GM23338 (cell line): Measurements from ENCODE around the gene PDZD7. TPM values are rescaled to one million over a fixed set of nuclear protein-coding genes. Genes with fewer than 3 reads are reported as not detected.

Source experiments
- ATAC-seq: fragments of 200-7000 bp; cut with Tn5 transposase; 3 replicates; pipeline ENCODE4 v1.9.1; 2020
- DNase-seq: peaks from one replicate; pipeline ENCODE4 v3.0.0-alpha.2; 2015; ENCODE audit warnings: low spot score
- H2AFZ ChIP-seq: fragments of 200-600 bp; sonication (generic); 2 replicates; pipeline ENCODE4 v1.8.0; 2016; ENCODE audit warnings: antibody characterized with exemption, mild to moderate bottlenecking, moderate library complexity
- H3F3A ChIP-seq: fragments of 200-600 bp; sonication (generic); replicated peaks from 2 replicates; pipeline ENCODE4 v1.8.0; 2017; ENCODE audit warnings: antibody characterized with exemption, mixed run types, low read depth
- H3K27ac ChIP-seq: fragments of 200-600 bp; sonication (generic); 2 replicates; pipeline ENCODE4 v1.6.1; 2016; ENCODE audit warnings: low read depth
- H3K27me3 ChIP-seq: fragments of 200-600 bp; sonication (generic); 2 replicates; pipeline ENCODE4 v1.8.0; 2016; ENCODE audit warnings: mild to moderate bottlenecking, mixed run types, moderate library complexity; ENCODE audit not compliant: insufficient read depth
- H3K36me3 ChIP-seq: fragments of 200-600 bp; sonication (generic); 2 replicates; pipeline ENCODE4 v1.8.0; 2016; ENCODE audit warnings: mild to moderate bottlenecking; ENCODE audit not compliant: insufficient read depth
- H3K4me1 ChIP-seq: fragments of 200-600 bp; sonication (generic); 2 replicates; pipeline ENCODE4 v1.8.0; 2016; ENCODE audit warnings: mild to moderate bottlenecking, moderate library complexity; ENCODE audit not compliant: insufficient read depth
- H3K4me2 ChIP-seq: fragments of 200-600 bp; sonication (generic); 2 replicates; pipeline ENCODE4 v1.7.1; 2017; ENCODE audit warnings: mixed run types
- H3K4me3 ChIP-seq: fragments of 200-600 bp; sonication (generic); 2 replicates; pipeline ENCODE4 v1.6.1; 2016; ENCODE audit warnings: mixed run types
- H3K79me2 ChIP-seq: fragments of 200-600 bp; sonication (generic); replicated peaks from 2 replicates; pipeline ENCODE4 v1.8.0; 2017; ENCODE audit warnings: mild to moderate bottlenecking; ENCODE audit not compliant: insufficient read depth
- H3K9me2 ChIP-seq: fragments of 200-600 bp; sonication (generic); 2 replicates; pipeline ENCODE4 v1.8.0; 2017; ENCODE audit not compliant: insufficient read depth
- H4K20me1 ChIP-seq: fragments of 200-600 bp; sonication (generic); replicated peaks from 2 replicates; pipeline ENCODE4 v1.8.0; 2017; ENCODE audit warnings: mild to moderate bottlenecking; ENCODE audit not compliant: insufficient read depth
- H3K27ac Mint-ChIP-seq: 2 replicates; pipeline ENCODE4 v1.8.0; 2020; ENCODE audit warnings: inconsistent platforms, mild to moderate bottlenecking, moderate library complexity, mixed read lengths
- H3K27me3 Mint-ChIP-seq: 3 replicates; pipeline ENCODE4 v1.8.0; 2022; ENCODE audit warnings: low read depth, mild to moderate bottlenecking, moderate library complexity, mixed read lengths, inconsistent platforms; ENCODE audit not compliant: insufficient read depth, poor library complexity
- H3K36me3 Mint-ChIP-seq: 3 replicates; pipeline ENCODE4 v1.8.0; 2021; ENCODE audit warnings: low read depth, mild to moderate bottlenecking, inconsistent platforms, moderate library complexity, mixed read lengths
- H3K4me1 Mint-ChIP-seq: 3 replicates; pipeline ENCODE4 v1.8.0; 2020; ENCODE audit warnings: mild to moderate bottlenecking, inconsistent platforms, mixed read lengths
- H3K4me3 Mint-ChIP-seq: 3 replicates; pipeline ENCODE4 v1.8.0; 2021; ENCODE audit warnings: moderate library complexity, mild to moderate bottlenecking, inconsistent platforms, mixed read lengths
- H3K9me3 Mint-ChIP-seq: 3 replicates; pipeline ENCODE4 v1.8.0; 2020; ENCODE audit warnings: moderate library complexity, mild to moderate bottlenecking, inconsistent platforms, mixed read lengths
- CREB1 ChIP-seq: fragments of 250-450 bp; sonication (Bioruptor Pico); IDR thresholded peaks from 2 replicates; pipeline ENCODE4 v1.5.0; 2020; ENCODE audit warnings: low read depth, mild to moderate bottlenecking, moderate library complexity
- EZH2 ChIP-seq: fragments of 200-600 bp; sonication (generic); IDR thresholded peaks from one replicate; pipeline ENCODE4 v1.8.0; 2017; ENCODE audit warnings: antibody characterized with exemption, mild to moderate bottlenecking, low read depth; ENCODE audit not compliant: unreplicated experiment
- EZH2phosphoT487 ChIP-seq: fragments of 200-600 bp; sonication (generic); IDR thresholded peaks from one replicate; pipeline ENCODE4 v1.8.1; 2018; ENCODE audit warnings: antibody characterized with exemption; ENCODE audit not compliant: unreplicated experiment
- JUNB ChIP-seq: IDR thresholded peaks from one replicate; pipeline ENCODE4 v1.6.1; 2016; ENCODE audit warnings: antibody characterized with exemption; ENCODE audit not compliant: unreplicated experiment
- NANOG ChIP-seq: IDR thresholded peaks from 2 replicates; pipeline ENCODE4 v1.6.1; 2016; ENCODE audit warnings: antibody characterized with exemption, borderline replicate concordance
- POLR2AphosphoS5 ChIP-seq: IDR thresholded peaks from 2 replicates; pipeline ENCODE4 v1.6.1; 2016; ENCODE audit warnings: antibody characterized with exemption, low read depth
- STAT1 ChIP-seq: IDR thresholded peaks from one replicate; pipeline ENCODE4 v1.6.1; 2016; ENCODE audit warnings: antibody characterized with exemption; ENCODE audit not compliant: unreplicated experiment
- ZNF114 ChIP-seq: fragments of 250-450 bp; sonication (Bioruptor Pico); IDR thresholded peaks from 2 replicates; pipeline ENCODE4 v1.5.0; 2020; ENCODE audit warnings: mild to moderate bottlenecking, moderate library complexity
- ZNF331 ChIP-seq: fragments of 250-450 bp; sonication (Bioruptor Pico); IDR thresholded peaks from 2 replicates; pipeline ENCODE4 v1.5.0; 2020; ENCODE audit warnings: low read depth, mild to moderate bottlenecking, moderate library complexity
- polyA plus RNA-seq: library from polyadenylated mRNA; unstranded; fragments of >200 nt; fragmentation: Nextera tagmentation; extraction: Ambion mirVana; gene quantifications from 2 replicates; pipeline ENCODE4 v1.2.1, GENCODE V29; 2016
- total RNA-seq: library from RNA; depleted of rRNA; stranded (reverse); fragments of >200 nt; shearing (Covaris generic); gene quantifications from 2 replicates; pipeline ENCODE4 v1.2.3, GENCODE V29; 2014
- TF ChIP-seq, protein P1 (sequence below): IDR thresholded peaks from one replicate; pipeline ENCODE4 v1.6.1; 2018; ENCODE audit warnings: antibody characterized with exemption; ENCODE audit not compliant: unreplicated experiment
- TF ChIP-seq, protein P2 (sequence below): fragments of 250-450 bp; sonication (Bioruptor Pico); IDR thresholded peaks from 2 replicates; pipeline ENCODE4 v1.5.0; 2020; ENCODE audit warnings: mild to moderate bottlenecking, moderate library complexity
- TF ChIP-seq, protein P3 (sequence below), 2 experiments: fragments of 200-600 bp in 1 of 2; sonication (generic) in 1 of 2; conservative IDR thresholded peaks; 2 replicates each; pipeline versions ENCODE4 v1.5.1 to v1.6.1; 2016 to 2017; ENCODE audit warnings: antibody characterized with exemption in 2 of 2, low read depth in 2 of 2, mild to moderate bottlenecking in 2 of 2, moderate library complexity in 1 of 2
- TF ChIP-seq, protein P4 (sequence below): IDR thresholded peaks from 2 replicates; pipeline ENCODE4 v1.6.1; 2016; ENCODE audit warnings: antibody characterized with exemption

Gene PDZD7
- total and polyA plus RNA-seq, 2 experiments from 2014 or later = 1.7 to 2.3 TPM

DNA sequence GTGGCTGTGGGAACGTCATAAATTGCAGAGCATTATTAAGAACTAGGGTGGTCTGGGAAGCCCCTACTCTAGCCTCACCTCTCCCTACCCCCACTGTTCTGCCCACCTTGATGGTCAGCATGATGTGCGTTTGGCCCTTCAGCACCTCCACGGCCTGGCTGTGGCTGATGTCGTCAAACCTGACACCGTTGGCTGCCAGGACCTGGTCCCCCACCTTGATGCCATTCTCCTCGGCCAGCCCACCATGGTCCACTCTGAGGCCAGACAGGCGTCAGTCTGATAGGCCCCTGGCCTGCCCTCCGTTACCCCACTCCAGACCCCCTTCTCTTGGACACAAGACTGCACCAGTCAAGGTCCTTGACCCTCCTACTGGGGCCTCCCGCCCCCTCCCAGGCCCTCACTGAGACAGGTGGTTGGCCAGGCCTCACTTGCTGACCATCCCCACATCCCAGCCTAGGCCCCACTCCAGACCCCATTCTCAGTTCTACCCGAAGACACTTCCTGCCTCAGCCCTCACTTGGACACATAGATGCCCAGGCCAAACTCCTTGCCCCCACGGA is 9.2 kb downstream of the PDZD7 start:
- TF ChIP-seq ZNF331 (no peak), NANOG (no peak), ZNF114 (CRISPR knock-in tag) (no peak), STAT1 (no peak), JUNB (no peak), POLR2AphosphoS5 (no peak), CREB1 (no peak), EZH2phosphoT487 (no peak), EZH2 (no peak)
- TF ChIP-seq, protein P1, sequence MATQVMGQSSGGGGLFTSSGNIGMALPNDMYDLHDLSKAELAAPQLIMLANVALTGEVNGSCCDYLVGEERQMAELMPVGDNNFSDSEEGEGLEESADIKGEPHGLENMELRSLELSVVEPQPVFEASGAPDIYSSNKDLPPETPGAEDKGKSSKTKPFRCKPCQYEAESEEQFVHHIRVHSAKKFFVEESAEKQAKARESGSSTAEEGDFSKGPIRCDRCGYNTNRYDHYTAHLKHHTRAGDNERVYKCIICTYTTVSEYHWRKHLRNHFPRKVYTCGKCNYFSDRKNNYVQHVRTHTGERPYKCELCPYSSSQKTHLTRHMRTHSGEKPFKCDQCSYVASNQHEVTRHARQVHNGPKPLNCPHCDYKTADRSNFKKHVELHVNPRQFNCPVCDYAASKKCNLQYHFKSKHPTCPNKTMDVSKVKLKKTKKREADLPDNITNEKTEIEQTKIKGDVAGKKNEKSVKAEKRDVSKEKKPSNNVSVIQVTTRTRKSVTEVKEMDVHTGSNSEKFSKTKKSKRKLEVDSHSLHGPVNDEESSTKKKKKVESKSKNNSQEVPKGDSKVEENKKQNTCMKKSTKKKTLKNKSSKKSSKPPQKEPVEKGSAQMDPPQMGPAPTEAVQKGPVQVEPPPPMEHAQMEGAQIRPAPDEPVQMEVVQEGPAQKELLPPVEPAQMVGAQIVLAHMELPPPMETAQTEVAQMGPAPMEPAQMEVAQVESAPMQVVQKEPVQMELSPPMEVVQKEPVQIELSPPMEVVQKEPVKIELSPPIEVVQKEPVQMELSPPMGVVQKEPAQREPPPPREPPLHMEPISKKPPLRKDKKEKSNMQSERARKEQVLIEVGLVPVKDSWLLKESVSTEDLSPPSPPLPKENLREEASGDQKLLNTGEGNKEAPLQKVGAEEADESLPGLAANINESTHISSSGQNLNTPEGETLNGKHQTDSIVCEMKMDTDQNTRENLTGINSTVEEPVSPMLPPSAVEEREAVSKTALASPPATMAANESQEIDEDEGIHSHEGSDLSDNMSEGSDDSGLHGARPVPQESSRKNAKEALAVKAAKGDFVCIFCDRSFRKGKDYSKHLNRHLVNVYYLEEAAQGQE = no peak
- TF ChIP-seq, protein P2, sequence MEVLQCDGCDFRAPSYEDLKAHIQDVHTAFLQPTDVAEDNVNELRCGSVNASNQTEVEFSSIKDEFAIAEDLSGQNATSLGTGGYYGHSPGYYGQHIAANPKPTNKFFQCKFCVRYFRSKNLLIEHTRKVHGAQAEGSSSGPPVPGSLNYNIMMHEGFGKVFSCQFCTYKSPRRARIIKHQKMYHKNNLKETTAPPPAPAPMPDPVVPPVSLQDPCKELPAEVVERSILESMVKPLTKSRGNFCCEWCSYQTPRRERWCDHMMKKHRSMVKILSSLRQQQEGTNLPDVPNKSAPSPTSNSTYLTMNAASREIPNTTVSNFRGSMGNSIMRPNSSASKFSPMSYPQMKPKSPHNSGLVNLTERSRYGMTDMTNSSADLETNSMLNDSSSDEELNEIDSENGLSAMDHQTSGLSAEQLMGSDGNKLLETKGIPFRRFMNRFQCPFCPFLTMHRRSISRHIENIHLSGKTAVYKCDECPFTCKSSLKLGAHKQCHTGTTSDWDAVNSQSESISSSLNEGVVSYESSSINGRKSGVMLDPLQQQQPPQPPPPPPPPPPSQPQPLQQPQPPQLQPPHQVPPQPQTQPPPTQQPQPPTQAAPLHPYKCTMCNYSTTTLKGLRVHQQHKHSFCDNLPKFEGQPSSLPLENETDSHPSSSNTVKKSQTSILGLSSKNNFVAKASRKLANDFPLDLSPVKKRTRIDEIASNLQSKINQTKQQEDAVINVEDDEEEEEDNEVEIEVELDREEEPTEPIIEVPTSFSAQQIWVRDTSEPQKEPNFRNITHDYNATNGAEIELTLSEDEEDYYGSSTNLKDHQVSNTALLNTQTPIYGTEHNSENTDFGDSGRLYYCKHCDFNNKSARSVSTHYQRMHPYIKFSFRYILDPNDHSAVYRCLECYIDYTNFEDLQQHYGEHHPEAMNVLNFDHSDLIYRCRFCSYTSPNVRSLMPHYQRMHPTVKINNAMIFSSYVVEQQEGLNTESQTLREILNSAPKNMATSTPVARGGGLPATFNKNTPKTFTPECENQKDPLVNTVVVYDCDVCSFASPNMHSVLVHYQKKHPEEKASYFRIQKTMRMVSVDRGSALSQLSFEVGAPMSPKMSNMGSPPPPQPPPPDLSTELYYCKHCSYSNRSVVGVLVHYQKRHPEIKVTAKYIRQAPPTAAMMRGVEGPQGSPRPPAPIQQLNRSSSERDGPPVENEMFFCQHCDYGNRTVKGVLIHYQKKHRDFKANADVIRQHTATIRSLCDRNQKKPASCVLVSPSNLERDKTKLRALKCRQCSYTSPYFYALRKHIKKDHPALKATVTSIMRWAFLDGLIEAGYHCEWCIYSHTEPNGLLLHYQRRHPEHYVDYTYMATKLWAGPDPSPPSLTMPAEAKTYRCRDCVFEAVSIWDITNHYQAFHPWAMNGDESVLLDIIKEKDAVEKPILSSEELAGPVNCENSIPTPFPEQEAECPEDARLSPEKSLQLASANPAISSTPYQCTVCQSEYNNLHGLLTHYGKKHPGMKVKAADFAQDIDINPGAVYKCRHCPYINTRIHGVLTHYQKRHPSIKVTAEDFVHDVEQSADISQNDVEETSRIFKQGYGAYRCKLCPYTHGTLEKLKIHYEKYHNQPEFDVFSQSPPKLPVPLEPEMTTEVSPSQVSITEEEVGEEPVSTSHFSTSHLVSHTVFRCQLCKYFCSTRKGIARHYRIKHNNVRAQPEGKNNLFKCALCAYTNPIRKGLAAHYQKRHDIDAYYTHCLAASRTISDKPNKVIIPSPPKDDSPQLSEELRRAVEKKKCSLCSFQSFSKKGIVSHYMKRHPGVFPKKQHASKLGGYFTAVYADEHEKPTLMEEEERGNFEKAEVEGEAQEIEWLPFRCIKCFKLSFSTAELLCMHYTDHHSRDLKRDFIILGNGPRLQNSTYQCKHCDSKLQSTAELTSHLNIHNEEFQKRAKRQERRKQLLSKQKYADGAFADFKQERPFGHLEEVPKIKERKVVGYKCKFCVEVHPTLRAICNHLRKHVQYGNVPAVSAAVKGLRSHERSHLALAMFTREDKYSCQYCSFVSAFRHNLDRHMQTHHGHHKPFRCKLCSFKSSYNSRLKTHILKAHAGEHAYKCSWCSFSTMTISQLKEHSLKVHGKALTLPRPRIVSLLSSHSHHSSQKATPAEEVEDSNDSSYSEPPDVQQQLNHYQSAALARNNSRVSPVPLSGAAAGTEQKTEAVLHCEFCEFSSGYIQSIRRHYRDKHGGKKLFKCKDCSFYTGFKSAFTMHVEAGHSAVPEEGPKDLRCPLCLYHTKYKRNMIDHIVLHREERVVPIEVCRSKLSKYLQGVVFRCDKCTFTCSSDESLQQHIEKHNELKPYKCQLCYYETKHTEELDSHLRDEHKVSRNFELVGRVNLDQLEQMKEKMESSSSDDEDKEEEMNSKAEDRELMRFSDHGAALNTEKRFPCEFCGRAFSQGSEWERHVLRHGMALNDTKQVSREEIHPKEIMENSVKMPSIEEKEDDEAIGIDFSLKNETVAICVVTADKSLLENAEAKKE (CRISPR knock-in tag) = no peak
- TF ChIP-seq, protein P3, sequence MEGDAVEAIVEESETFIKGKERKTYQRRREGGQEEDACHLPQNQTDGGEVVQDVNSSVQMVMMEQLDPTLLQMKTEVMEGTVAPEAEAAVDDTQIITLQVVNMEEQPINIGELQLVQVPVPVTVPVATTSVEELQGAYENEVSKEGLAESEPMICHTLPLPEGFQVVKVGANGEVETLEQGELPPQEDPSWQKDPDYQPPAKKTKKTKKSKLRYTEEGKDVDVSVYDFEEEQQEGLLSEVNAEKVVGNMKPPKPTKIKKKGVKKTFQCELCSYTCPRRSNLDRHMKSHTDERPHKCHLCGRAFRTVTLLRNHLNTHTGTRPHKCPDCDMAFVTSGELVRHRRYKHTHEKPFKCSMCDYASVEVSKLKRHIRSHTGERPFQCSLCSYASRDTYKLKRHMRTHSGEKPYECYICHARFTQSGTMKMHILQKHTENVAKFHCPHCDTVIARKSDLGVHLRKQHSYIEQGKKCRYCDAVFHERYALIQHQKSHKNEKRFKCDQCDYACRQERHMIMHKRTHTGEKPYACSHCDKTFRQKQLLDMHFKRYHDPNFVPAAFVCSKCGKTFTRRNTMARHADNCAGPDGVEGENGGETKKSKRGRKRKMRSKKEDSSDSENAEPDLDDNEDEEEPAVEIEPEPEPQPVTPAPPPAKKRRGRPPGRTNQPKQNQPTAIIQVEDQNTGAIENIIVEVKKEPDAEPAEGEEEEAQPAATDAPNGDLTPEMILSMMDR (conservative IDR thresholded peaks at IDR 0.05; ENCODE audit: low read depth in 2 of 2) = no peak
- TF ChIP-seq, protein P4, sequence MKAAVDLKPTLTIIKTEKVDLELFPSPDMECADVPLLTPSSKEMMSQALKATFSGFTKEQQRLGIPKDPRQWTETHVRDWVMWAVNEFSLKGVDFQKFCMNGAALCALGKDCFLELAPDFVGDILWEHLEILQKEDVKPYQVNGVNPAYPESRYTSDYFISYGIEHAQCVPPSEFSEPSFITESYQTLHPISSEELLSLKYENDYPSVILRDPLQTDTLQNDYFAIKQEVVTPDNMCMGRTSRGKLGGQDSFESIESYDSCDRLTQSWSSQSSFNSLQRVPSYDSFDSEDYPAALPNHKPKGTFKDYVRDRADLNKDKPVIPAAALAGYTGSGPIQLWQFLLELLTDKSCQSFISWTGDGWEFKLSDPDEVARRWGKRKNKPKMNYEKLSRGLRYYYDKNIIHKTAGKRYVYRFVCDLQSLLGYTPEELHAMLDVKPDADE = no peak
- DNase-seq (no peak), ATAC-seq (no peak)
- no peaks in the 10 kb centered on the region for H3K36me3 ChIP-seq
- H3K4me2 ChIP-seq = no peak overlapping the region
- no peak overlapping the region for H3K4me3 Mint-ChIP-seq
- no peak overlapping the region for H2AFZ ChIP-seq
- H3K27ac ChIP-seq = no peak overlapping the region
- H4K20me1 ChIP-seq = no peaks in the 10 kb centered on the region
- no peak overlapping the region for H3K27ac Mint-ChIP-seq
- peaks cover 9% of the 10 kb centered on the region; the same call in 1 of the 2 replicates for H3K4me1 ChIP-seq
- no peaks in the 10 kb centered on the region for H3K9me3 Mint-ChIP-seq
- H3K4me3 ChIP-seq = no peak overlapping the region
- H3K36me3 Mint-ChIP-seq = no peaks in the 10 kb centered on the region; the same call in 2 of the 3 replicates
- H3K9me2 ChIP-seq = no peaks in the 10 kb centered on the region
- H3K79me2 ChIP-seq = no peaks in the 10 kb centered on the region
- H3K27me3 Mint-ChIP-seq = peaks cover 52% of the 10 kb centered on the region
- H3F3A ChIP-seq = no peaks in the 10 kb centered on the region
- peaks cover 42% of the 10 kb centered on the region for H3K27me3 ChIP-seq
- H3K4me1 Mint-ChIP-seq = peaks cover 9% of the 10 kb centered on the region; the same call in 2 of the 3 replicates
